Liver (tissue), 9 donors: ENCODE data around the gene ATG14. TPM values are rescaled to one million over a fixed set of nuclear protein-coding genes. Genes with fewer than 3 reads are reported as not detected.

Experiments
- DNase-seq: peaks from one replicate; pipeline ENCODE4 v3.0.0-alpha.2; 2017; ENCODE audit warnings: low spot score
- H3K27ac ChIP-seq, 2 donors: one replicate each; pipeline ENCODE4 v1.7.0; 2013; ENCODE audit warnings: inconsistent platforms in 2 of 2, low read length in 2 of 2, control low read depth in 1 of 2, low read depth in 1 of 2, mild to moderate bottlenecking in 1 of 2
- H3K27me3 ChIP-seq, 4 donors: one replicate each; pipeline versions ENCODE4 v1.6.1 to v1.7.0; 2013; ENCODE audit warnings: low read length in 3 of 4, inconsistent platforms in 1 of 4, mild to moderate bottlenecking in 1 of 4, moderate library complexity in 1 of 4; ENCODE audit not compliant: control insufficient read depth in 4 of 4, insufficient read depth in 4 of 4
- H3K36me3 ChIP-seq, 4 donors: one replicate each; pipeline versions ENCODE4 v1.6.1 to v1.7.0; 2013; ENCODE audit warnings: low read length in 3 of 4, mild to moderate bottlenecking in 3 of 4, low read depth in 1 of 4, moderate library complexity in 1 of 4; ENCODE audit not compliant: control insufficient read depth in 4 of 4, insufficient read depth in 3 of 4
- H3K4me1 ChIP-seq, 4 donors: one replicate each; pipeline versions ENCODE4 v1.6.1 to v1.7.0; 2013; ENCODE audit warnings: low read length in 3 of 4, mild to moderate bottlenecking in 3 of 4, moderate library complexity in 1 of 4; ENCODE audit not compliant: control insufficient read depth in 4 of 4, insufficient read depth in 4 of 4
- H3K4me3 ChIP-seq, 3 donors: one replicate each; pipeline versions ENCODE4 v1.6.1 to v1.7.0; 2013; ENCODE audit warnings: low read length in 3 of 3, control low read depth in 1 of 3, low read depth in 1 of 3, mild to moderate bottlenecking in 1 of 3
- H3K9ac ChIP-seq, 2 donors: one replicate each; pipeline ENCODE4 v1.7.0; 2013; ENCODE audit warnings: low read length in 2 of 2, mild to moderate bottlenecking in 2 of 2, moderate library complexity in 2 of 2, control low read depth in 1 of 2, low read depth in 1 of 2
- H3K9me3 ChIP-seq, 4 donors: one replicate each; pipeline versions ENCODE4 v1.6.1 to v1.7.0; 2013; ENCODE audit warnings: low read length in 3 of 4; ENCODE audit not compliant: control insufficient read depth in 4 of 4
- EGR1 ChIP-seq, 2 donors: IDR thresholded peaks; 2 replicates each; pipeline ENCODE4 v1.6.1; 2016 to 2018; ENCODE audit warnings: antibody characterized with exemption in 2 of 2, low read depth in 2 of 2
- FOXA1 ChIP-seq: IDR thresholded peaks from 2 replicates; pipeline ENCODE4 v1.6.1; 2016; ENCODE audit warnings: antibody characterized with exemption
- FOXA2 ChIP-seq: IDR thresholded peaks from 2 replicates; pipeline ENCODE4 v1.6.1; 2016; ENCODE audit warnings: antibody characterized with exemption
- GABPA ChIP-seq, 2 donors: IDR thresholded peaks in 1 of 2; conservative IDR thresholded peaks in 1 of 2; 2 replicates each; pipeline ENCODE4 v1.6.1; 2016; ENCODE audit warnings: antibody characterized with exemption in 2 of 2, mild to moderate bottlenecking in 1 of 2, moderate library complexity in 1 of 2
- HNF4G ChIP-seq: IDR thresholded peaks from 2 replicates; pipeline ENCODE4 v1.6.1; 2016; ENCODE audit warnings: antibody characterized with exemption
- NR2F2 ChIP-seq: IDR thresholded peaks from 2 replicates; pipeline ENCODE4 v1.6.1; 2016; ENCODE audit warnings: antibody characterized with exemption
- RAD21 ChIP-seq, 2 donors: IDR thresholded peaks; 2 replicates each; pipeline ENCODE4 v1.6.1; 2016; ENCODE audit warnings: antibody characterized with exemption in 2 of 2, mild to moderate bottlenecking in 2 of 2
- RXRA ChIP-seq, 2 donors: IDR thresholded peaks; 2 replicates each; pipeline ENCODE4 v1.6.1; 2017 to 2018; ENCODE audit warnings: antibody characterized with exemption in 2 of 2, mild to moderate bottlenecking in 1 of 2
- SP1 ChIP-seq: IDR thresholded peaks from 2 replicates; pipeline ENCODE4 v1.6.1; 2018; ENCODE audit warnings: antibody characterized with exemption, mild to moderate bottlenecking
- TAF1 ChIP-seq: conservative IDR thresholded peaks from 2 replicates; pipeline ENCODE4 v1.6.1; 2016; ENCODE audit warnings: antibody characterized with exemption, mild to moderate bottlenecking
- YY1 ChIP-seq: IDR thresholded peaks from 2 replicates; pipeline ENCODE4 v1.6.1; 2016; ENCODE audit warnings: antibody characterized with exemption, mild to moderate bottlenecking
- WGBS: extraction: QIAGEN DNeasy Blood & Tissue Kit; methylation state at CpG from one replicate; pipeline ENCODE4 v1.1.7; 2013; 5-methylcytosine and 5-hydroxymethylcytosine counted together
- polyA plus RNA-seq, 2 donors: library from polyadenylated mRNA; stranded (reverse) in 1 of 2; unstranded in 1 of 2; fragments of 200-250 nt in 1 of 2; fragments of >200 nt in 1 of 2; fragmentation: Nextera tagmentation in 1 of 2; extraction: Ambion mirVana in 1 of 2; gene quantifications; one replicate each; pipeline versions ENCODE4 v1.2.1 to v1.2.3, GENCODE V29; 2013 to 2015
- total RNA-seq, 2 donors: library from RNA; depleted of rRNA; stranded (reverse); fragments of >200 nt; gene quantifications; one replicate each; pipeline ENCODE4 v1.2.3, GENCODE V29; 2014
- TF ChIP-seq, protein P1 (sequence below): fragments of 150-350 bp; IDR thresholded peaks from 2 replicates; pipeline ENCODE4 v1.5.1; 2017; ENCODE audit warnings: improper control_type of control experiment, low read depth, low read length; ENCODE audit not compliant: missing input control
- TF ChIP-seq, protein P2 (sequence below): IDR thresholded peaks from 2 replicates; pipeline ENCODE4 v1.6.1; 2016; ENCODE audit warnings: antibody characterized with exemption
- TF ChIP-seq, protein P3 (sequence below): IDR thresholded peaks from 2 replicates; pipeline ENCODE4 v1.6.1; 2016; ENCODE audit warnings: antibody characterized with exemption
- TF ChIP-seq, protein P4 (sequence below): IDR thresholded peaks from 2 replicates; pipeline ENCODE4 v1.6.1; 2016; ENCODE audit warnings: antibody characterized with exemption
- donor health status: healthy.
- donor health status: healthy.
- donor health status: healthy.
- donor health status: healthy.
- donor health status: healthy.

ATG14 gene
- total and polyA plus RNA-seq, 4 donors: 1.9 to 16.0 (median 4.4) TPM

DNA sequence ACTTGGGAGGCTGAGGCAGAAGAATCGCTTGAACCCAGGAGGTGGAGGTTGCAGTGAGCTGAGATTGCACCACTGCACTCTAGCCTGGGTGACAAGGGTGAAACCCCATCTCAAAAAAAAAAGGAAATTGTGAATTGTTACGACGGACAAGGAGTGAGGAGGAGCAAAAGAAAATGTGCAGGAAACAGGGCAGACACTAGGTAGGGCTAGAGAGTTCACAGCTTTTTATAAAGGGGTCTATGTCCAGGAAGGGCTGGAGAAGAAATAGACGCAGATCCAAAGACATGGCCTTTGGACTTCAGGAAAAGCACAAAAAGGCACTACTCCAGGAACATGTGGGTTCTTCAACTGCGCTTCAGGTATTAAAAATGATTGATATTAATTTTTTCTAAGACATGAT lies 34.4 kb downstream of the ATG14 start:
- WGBS: 95% methylated on average over 5 of the region's 5 CpGs
- Histone ChIP-seq H3K9me3 (no peaks in the 10 kb centered on the region), H3K9ac (no peak overlapping the region), H3K4me1 (no peaks in the 10 kb centered on the region), H3K27me3 (no peaks in the 10 kb centered on the region), H3K36me3 (peaks cover 8 to 50% (median 42%) of the 10 kb centered on the region in 4 donors), H3K4me3 (no peak overlapping the region), H3K27ac (no peak overlapping the region)
- TF ChIP-seq FOXA1 (no peak), NR2F2 (no peak)
- DNase-seq: no peak

DNA sequence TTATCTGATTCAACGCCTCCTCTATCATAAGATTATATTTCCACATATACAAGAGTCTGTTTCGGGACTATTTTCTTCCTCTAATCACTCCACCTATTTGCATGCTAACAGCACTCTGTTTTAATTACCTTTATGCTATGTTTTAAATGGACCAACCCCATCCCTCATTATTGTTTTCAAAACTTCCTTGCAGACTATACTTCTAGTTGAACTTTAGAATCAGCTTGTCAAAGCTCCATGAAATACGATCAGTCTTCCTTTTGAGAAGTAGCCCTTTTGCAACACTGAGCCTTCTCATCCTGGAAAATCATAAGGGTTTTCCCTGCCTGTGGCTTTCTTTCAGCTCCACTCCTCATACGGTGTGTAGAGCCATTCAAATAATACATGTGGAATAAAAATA lies 36.9 kb downstream of the ATG14 start:
- WGBS: 92% methylated on average over 4 of the region's 4 CpGs
- TF ChIP-seq RAD21 (IDR thresholded peaks at IDR 0.05) (no peak), SP1 (no peak), FOXA2 (no peak), EGR1 (IDR thresholded peaks at IDR 0.05; ENCODE audit: low read depth in 2 of 2) (no peak), RXRA (IDR thresholded peaks at IDR 0.05) (no peak), NR2F2 (no peak), FOXA1 (no peak), YY1 (no peak), HNF4G (no peak), GABPA (IDR thresholded peaks at IDR 0.05 in 1 of 2, conservative IDR thresholded peaks at IDR 0.05 in 1 of 2) (no peak), TAF1 (no peak)
- TF ChIP-seq, protein P1, sequence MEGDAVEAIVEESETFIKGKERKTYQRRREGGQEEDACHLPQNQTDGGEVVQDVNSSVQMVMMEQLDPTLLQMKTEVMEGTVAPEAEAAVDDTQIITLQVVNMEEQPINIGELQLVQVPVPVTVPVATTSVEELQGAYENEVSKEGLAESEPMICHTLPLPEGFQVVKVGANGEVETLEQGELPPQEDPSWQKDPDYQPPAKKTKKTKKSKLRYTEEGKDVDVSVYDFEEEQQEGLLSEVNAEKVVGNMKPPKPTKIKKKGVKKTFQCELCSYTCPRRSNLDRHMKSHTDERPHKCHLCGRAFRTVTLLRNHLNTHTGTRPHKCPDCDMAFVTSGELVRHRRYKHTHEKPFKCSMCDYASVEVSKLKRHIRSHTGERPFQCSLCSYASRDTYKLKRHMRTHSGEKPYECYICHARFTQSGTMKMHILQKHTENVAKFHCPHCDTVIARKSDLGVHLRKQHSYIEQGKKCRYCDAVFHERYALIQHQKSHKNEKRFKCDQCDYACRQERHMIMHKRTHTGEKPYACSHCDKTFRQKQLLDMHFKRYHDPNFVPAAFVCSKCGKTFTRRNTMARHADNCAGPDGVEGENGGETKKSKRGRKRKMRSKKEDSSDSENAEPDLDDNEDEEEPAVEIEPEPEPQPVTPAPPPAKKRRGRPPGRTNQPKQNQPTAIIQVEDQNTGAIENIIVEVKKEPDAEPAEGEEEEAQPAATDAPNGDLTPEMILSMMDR: no peak
- TF ChIP-seq, protein P2, sequence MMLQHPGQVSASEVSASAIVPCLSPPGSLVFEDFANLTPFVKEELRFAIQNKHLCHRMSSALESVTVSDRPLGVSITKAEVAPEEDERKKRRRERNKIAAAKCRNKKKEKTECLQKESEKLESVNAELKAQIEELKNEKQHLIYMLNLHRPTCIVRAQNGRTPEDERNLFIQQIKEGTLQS: no peak
- TF ChIP-seq, protein P3, sequence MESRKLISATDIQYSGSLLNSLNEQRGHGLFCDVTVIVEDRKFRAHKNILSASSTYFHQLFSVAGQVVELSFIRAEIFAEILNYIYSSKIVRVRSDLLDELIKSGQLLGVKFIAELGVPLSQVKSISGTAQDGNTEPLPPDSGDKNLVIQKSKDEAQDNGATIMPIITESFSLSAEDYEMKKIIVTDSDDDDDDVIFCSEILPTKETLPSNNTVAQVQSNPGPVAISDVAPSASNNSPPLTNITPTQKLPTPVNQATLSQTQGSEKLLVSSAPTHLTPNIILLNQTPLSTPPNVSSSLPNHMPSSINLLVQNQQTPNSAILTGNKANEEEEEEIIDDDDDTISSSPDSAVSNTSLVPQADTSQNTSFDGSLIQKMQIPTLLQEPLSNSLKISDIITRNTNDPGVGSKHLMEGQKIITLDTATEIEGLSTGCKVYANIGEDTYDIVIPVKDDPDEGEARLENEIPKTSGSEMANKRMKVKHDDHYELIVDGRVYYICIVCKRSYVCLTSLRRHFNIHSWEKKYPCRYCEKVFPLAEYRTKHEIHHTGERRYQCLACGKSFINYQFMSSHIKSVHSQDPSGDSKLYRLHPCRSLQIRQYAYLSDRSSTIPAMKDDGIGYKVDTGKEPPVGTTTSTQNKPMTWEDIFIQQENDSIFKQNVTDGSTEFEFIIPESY: no peak
- TF ChIP-seq, protein P4, sequence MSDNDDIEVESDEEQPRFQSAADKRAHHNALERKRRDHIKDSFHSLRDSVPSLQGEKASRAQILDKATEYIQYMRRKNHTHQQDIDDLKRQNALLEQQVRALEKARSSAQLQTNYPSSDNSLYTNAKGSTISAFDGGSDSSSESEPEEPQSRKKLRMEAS: no peak
- no peak for DNase-seq
- Histone ChIP-seq H3K4me1 (no peaks in the 10 kb centered on the region), H3K36me3 (peaks cover 4 to 38% (median 30%) of the 10 kb centered on the region in 4 donors), H3K27me3 (no peaks in the 10 kb centered on the region), H3K9me3 (no peaks in the 10 kb centered on the region), H3K4me3 (no peak overlapping the region), H3K27ac (no peak overlapping the region), H3K9ac (no peak overlapping the region)
